Umbilical cord (tissue), 1 donor: ENCODE results near the gene ASAH2. TPM values are rescaled to one million over a fixed set of nuclear protein-coding genes. Genes with fewer than 3 reads are reported as not detected.

Experiments
- total RNA-seq: library from RNA; depleted of rRNA; stranded (reverse); fragments of >200 nt; gene quantifications from one replicate; pipeline ENCODE4 v1.2.3, GENCODE V29; 2014; ENCODE audit warnings: low replicate concordance; ENCODE audit not compliant: insufficient read depth

ASAH2 gene
- total RNA-seq, 1 donor from 2014 or later = 1.9 TPM

Other genes with a start within 250 kb of the ASAH2 start
- gene WASHC2A, start 183.6 kb downstream of the ASAH2 start, total RNA-seq = 21.2 TPM